ENCODE data around the gene TFAP2A. TPM values are rescaled to one million over a fixed set of nuclear protein-coding genes. Genes with fewer than 3 reads are reported as not detected.

Gene TFAP2A
- total RNA-seq, 1 donor from 2014 or later = 59.6 TPM

DNA sequence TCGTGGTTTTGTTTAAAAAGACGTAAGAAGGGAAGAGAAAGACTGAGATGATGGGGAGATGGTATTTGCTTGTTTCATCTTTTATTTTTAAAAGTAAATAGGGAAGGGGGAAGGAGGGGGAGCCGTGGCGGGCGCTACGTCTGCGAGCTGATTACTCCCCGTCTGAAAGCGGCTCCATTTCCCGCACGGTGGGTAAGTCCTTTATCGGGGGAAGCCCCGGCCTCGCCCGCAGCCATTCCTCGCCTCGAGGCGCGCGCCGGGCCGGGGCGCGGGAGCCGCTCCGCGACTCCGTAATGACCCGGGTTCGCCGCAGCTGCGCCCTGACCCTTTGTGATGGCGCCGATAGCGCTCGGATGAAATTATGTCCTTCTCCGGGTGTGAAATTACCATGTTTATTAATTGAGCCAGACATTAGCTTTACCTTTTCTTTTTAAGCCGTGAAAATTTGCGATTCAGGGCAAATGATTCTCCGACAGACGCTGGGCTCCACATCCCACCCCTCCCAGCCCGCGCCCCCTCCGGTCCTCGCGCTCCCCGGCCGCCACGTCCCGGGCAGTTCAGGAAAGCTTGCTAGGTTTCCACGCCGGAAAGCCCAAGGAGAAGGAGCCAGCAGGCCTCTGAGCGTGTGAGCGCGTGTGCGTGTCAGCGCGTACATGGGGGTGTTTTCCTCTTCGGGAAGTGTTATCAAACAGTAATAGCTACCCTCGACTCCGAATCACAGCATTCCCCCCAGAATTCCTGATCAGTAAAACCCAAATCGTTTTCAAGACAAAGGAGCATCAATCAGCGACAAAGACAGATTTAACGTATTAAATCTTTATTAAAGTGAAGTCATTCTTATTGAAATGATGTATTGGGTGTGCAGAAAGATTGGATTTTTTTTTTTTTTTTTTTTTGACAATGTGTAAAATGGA is 30.0 kb downstream of the TFAP2A start:
- Mint-ChIP-seq H3K36me3 (ENCODE audit: unreplicated experiment) (peaks cover 6% of the 10 kb centered on the region), H3K4me1 (ENCODE audit: unreplicated experiment) (peaks cover 22% of the 10 kb centered on the region), H3K9me3 (ENCODE audit: unreplicated experiment) (no peaks in the 10 kb centered on the region), H3K4me3 (ENCODE audit: unreplicated experiment) (no peak overlapping the region), H3K27ac (ENCODE audit: unreplicated experiment) (no peak overlapping the region), H3K27me3 (ENCODE audit: unreplicated experiment) (peaks cover 7% of the 10 kb centered on the region)
- DNase-seq (ENCODE audit: extremely low spot score, unreplicated experiment) = no peak
- TF ChIP-seq, protein P1, sequence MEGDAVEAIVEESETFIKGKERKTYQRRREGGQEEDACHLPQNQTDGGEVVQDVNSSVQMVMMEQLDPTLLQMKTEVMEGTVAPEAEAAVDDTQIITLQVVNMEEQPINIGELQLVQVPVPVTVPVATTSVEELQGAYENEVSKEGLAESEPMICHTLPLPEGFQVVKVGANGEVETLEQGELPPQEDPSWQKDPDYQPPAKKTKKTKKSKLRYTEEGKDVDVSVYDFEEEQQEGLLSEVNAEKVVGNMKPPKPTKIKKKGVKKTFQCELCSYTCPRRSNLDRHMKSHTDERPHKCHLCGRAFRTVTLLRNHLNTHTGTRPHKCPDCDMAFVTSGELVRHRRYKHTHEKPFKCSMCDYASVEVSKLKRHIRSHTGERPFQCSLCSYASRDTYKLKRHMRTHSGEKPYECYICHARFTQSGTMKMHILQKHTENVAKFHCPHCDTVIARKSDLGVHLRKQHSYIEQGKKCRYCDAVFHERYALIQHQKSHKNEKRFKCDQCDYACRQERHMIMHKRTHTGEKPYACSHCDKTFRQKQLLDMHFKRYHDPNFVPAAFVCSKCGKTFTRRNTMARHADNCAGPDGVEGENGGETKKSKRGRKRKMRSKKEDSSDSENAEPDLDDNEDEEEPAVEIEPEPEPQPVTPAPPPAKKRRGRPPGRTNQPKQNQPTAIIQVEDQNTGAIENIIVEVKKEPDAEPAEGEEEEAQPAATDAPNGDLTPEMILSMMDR (IDR thresholded peaks at IDR 0.05) = no peak

DNA sequence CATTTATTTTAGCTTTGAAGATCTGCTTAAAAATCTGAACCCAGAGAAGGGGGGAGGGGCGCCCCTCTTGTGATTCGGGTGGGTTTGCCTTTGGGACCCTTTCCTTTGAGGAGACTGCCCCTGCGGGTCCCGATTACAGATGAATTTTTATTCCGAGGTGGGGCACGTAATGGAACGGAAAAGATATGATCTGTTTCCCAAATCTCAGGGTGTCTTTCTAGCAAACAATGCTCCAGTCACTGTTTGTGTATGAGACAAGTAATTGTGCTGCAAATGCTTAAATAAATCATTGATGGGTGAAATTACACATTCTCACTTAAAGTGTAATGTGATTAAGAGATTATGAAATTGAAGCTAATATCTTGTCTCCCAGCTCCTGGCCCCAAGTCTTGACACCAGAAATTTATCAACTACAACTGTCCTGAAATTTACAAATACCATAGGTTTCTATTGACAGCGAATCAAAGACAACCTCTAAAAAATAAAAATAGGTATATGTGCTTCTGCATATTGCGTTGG is 30.7 kb downstream of the TFAP2A start:
- Mint-ChIP-seq H3K4me1 (ENCODE audit: unreplicated experiment) (peaks cover 19% of the 10 kb centered on the region), H3K27ac (ENCODE audit: unreplicated experiment) (no peak overlapping the region), H3K4me3 (ENCODE audit: unreplicated experiment) (no peak overlapping the region), H3K9me3 (ENCODE audit: unreplicated experiment) (no peaks in the 10 kb centered on the region), H3K27me3 (ENCODE audit: unreplicated experiment) (peaks cover 5% of the 10 kb centered on the region), H3K36me3 (ENCODE audit: unreplicated experiment) (peaks cover under 1% of the 10 kb centered on the region)
- TF ChIP-seq, protein P1 (IDR thresholded peaks at IDR 0.05) = no peak
- DNase-seq (ENCODE audit: extremely low spot score, unreplicated experiment) = no peak

DNA sequence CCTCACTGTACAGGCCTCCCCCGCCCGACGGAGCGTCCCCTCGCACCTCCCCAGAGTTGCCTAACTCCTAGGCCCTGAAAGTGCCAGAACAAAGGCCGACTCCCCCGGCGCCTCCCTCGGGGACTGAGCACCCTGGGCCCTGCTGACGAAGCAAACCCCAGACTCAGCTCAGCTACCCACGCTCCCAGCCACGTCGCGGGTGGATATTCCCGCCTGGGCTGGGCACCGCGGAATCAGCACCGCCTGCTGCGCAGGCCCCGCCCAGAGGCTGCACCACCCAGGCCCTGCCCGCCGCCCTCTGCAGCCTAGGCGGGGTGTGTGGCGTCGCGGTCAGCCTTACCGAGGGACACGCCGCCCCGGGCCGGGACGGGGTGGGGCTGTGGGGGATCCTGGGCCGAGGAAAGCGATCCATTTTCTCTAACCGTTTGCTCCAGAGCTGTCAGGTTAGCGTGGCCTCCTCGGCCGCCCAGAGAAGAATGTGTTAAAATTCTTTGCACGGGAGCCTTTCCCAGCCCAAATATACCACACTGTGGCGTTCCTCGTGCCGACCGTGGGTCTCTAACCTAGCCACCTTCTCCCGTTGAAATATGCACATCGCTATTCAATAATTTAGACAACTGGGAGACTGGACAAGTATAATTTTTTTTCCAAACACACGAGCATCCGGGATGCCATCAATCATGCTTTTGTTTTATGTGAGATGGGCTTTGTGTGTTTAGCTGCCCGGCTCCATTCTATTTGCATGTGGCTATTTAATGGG is 31.4 kb downstream of the TFAP2A start:
- H3K4me1 Mint-ChIP-seq (ENCODE audit: unreplicated experiment) = peaks cover 19% of the 10 kb centered on the region
- TF ChIP-seq, protein P1 (IDR thresholded peaks at IDR 0.05) = no peak
- DNase-seq (ENCODE audit: extremely low spot score, unreplicated experiment) = no peak
- peaks cover 5% of the 10 kb centered on the region for H3K27me3 Mint-ChIP-seq (ENCODE audit: unreplicated experiment)
- H3K36me3 Mint-ChIP-seq (ENCODE audit: unreplicated experiment) = no peaks in the 10 kb centered on the region
- H3K4me3 Mint-ChIP-seq (ENCODE audit: unreplicated experiment) = no peak overlapping the region
- no peak overlapping the region for H3K27ac Mint-ChIP-seq (ENCODE audit: unreplicated experiment)
- H3K9me3 Mint-ChIP-seq (ENCODE audit: unreplicated experiment) = no peaks in the 10 kb centered on the region

DNA sequence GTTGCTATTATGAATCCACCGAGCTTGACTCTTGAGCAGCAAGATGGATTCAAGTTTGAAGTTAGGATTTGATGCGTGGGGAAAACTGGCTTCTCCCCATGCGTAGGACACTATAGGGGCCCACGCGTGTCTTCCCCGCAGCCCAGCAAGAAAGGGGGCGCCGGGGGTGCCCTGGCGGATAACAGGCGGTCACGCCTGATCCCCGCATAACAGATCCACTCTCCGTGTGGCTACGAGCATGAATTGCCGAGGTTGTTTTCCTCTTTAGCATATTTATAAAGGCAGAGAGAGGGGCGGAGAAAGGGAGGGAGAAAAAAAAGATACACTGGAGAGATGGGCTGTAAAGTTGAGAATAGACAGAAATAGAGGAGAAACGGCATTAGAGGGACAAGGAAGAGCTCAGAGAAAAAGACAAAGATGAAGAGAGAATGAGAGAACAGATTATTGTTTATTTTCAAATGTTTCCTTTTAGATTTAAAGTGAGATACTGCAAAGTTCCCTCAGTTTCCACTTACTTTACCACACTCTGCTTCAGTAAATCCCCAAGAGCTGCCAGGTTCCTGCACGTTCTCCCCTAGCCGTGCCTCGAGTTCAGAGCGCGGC is 32.0 kb downstream of the TFAP2A start:
- H3K27ac Mint-ChIP-seq (ENCODE audit: unreplicated experiment) = no peak overlapping the region
- H3K4me1 Mint-ChIP-seq (ENCODE audit: unreplicated experiment) = peaks cover 19% of the 10 kb centered on the region
- H3K9me3 Mint-ChIP-seq (ENCODE audit: unreplicated experiment) = no peaks in the 10 kb centered on the region
- DNase-seq (ENCODE audit: extremely low spot score, unreplicated experiment) = no peak
- TF ChIP-seq, protein P1 (IDR thresholded peaks at IDR 0.05) = no peak
- H3K4me3 Mint-ChIP-seq (ENCODE audit: unreplicated experiment) = no peak overlapping the region
- no peaks in the 10 kb centered on the region for H3K36me3 Mint-ChIP-seq (ENCODE audit: unreplicated experiment)
- H3K27me3 Mint-ChIP-seq (ENCODE audit: unreplicated experiment) = peaks cover 5% of the 10 kb centered on the region
